SK-N-MC (cell line): ENCODE measurements around the gene DLGAP1.

Experiments
- EZH2 ChIP-seq: fragments of 200-600 bp; sonication (generic); IDR thresholded peaks from one replicate; pipeline ENCODE4 v1.6.1; 2017; ENCODE audit warnings: antibody characterized with exemption
- POLR2AphosphoS5 ChIP-seq: IDR thresholded peaks from 2 replicates; pipeline ENCODE4 v1.6.1; 2012; ENCODE audit warnings: mild to moderate bottlenecking, low read depth, low read length, borderline replicate concordance

DNA sequence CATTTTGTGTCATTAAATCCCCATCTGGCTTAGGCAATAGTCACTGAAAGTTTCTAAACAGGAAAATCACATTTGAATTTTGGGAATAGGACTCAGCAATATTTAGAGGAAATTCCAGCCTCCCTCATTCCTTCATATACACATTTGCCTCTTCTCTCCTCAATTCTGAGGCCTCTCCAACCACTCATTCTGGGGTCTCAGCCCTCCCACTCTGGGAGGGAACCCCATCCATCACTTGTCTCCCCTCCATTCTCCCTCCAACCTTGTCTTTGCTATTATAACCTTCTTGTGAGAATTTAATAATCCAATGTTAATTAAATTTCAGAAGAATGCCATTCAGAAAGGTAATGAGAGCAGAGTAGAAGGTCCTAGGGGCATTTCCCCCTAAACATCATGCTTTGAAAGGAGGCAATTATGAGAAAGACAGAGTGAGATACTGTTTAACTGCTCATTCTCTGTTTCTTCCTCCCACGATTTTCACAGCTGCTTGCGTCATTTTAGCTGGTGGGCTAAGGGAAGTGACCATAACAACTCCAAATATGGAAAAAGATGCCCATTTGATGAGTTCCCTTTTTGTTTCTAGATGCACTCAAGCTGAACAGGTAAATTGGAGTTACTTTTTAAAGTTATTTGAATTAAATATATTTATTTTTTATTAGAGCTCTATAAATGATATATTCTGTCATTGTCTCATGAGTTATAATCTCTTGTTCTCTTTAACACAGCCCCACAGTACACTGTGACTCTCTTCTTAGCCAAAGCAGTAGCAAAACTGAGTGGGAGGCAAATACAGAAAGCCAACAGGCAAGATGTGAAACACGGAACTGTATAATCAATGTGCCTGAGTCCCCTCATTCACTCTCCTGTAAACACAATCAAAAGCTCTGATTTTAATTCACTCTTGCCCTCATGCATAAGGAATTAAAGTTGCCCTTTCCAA, 135.1 kb downstream of the DLGAP1 start:
- TF ChIP-seq EZH2 (no peak), POLR2AphosphoS5 (no peak)
